Measurements from ENCODE around the gene CYB5R2. TPM values are rescaled to one million over a fixed set of nuclear protein-coding genes. Genes with fewer than 3 reads are reported as not detected.

Gene CYB5R2
- polyA plus RNA-seq, 3 donors, result 0.52 to 3.7 (median 1.4) TPM

GRCh38 chr11:7628660-7629059 lies 44.6 kb downstream of the CYB5R2 start:
- H3K4me1 Mint-ChIP-seq, result no peaks in the 10 kb centered on the region
- no peak overlapping the region for H3K4me2 ChIP-seq (replicated peaks; ENCODE audit: extremely low read depth, low read length, poor library complexity, severe bottlenecking)
- H3K4me1 ChIP-seq (ENCODE audit: control insufficient read depth in 1 of 2, insufficient read depth in 2 of 2, low read length in 2 of 2), result no peaks in the 10 kb centered on the region
- H3K79me2 ChIP-seq (ENCODE audit: insufficient read depth, low read length), result no peaks in the 10 kb centered on the region
- peaks cover 0 to 2% (median 0%) of the 10 kb centered on the region in 3 donors for H3K27me3 Mint-ChIP-seq (ENCODE audit: low read depth in 3 of 3)
- H3K27ac Mint-ChIP-seq, result no peak overlapping the region
- H3K4me3 Mint-ChIP-seq, result no peak overlapping the region
- H3K36me3 Mint-ChIP-seq, result peaks cover 96 to 97% of the 10 kb centered on the region in 2 donors
- H3K27ac ChIP-seq (ENCODE audit: low read depth in 1 of 2, low read length in 2 of 2), result no peak overlapping the region
- DNase-seq, result no peak
- H4K20me1 ChIP-seq (ENCODE audit: insufficient read depth, low read length), result peaks cover 8% of the 10 kb centered on the region
- no peaks in the 10 kb centered on the region for H3K9me3 ChIP-seq (replicated peaks in 1 of 2; ENCODE audit: control insufficient read depth in 1 of 2, insufficient read depth in 1 of 2, low read length in 2 of 2)
- H3K9ac ChIP-seq (ENCODE audit: insufficient read depth, low read length, poor library complexity, severe bottlenecking), result no peak overlapping the region
- H2AFZ ChIP-seq (ENCODE audit: insufficient read depth, low read depth, low read length, poor library complexity, severe bottlenecking), result no peak overlapping the region
- H3K9me3 Mint-ChIP-seq, result no peaks in the 10 kb centered on the region
- intact Hi-C loops (cut with micrococcal nuclease), result no loop called here
- H3K36me3 ChIP-seq (replicated peaks in 1 of 2; ENCODE audit: control insufficient read depth in 1 of 2, insufficient read depth in 2 of 2, low read length in 2 of 2), result peaks cover 76 to 100% of the 10 kb centered on the region in 2 donors
- no peak for TF ChIP-seq CTCF (IDR thresholded peaks at IDR 0.05)
- WGBS (ENCODE audit: insufficient coverage), result no CpG with 5 or more reads among the region's 3 CpGs
- H3K27me3 ChIP-seq (ENCODE audit: control insufficient read depth in 2 of 2, insufficient read depth in 2 of 2, low read length in 2 of 2), result no peaks in the 10 kb centered on the region
- H3K4me3 ChIP-seq (replicated peaks in 1 of 3; ENCODE audit: low read depth in 2 of 3, low read length in 3 of 3), result no peak overlapping the region

- Histone ChIP-seq H3K9ac (ENCODE audit: insufficient read depth, low read length, poor library complexity, severe bottlenecking) (no peak overlapping the region), H3K36me3 (replicated peaks in 1 of 2; ENCODE audit: control insufficient read depth in 1 of 2, insufficient read depth in 2 of 2, low read length in 2 of 2) (peaks cover 63 to 100% of the 10 kb centered on the region in 2 donors), H3K4me1 (ENCODE audit: control insufficient read depth in 1 of 2, insufficient read depth in 2 of 2, low read length in 2 of 2) (no peaks in the 10 kb centered on the region), H3K27me3 (ENCODE audit: control insufficient read depth in 2 of 2, insufficient read depth in 2 of 2, low read length in 2 of 2) (no peaks in the 10 kb centered on the region), H3K79me2 (ENCODE audit: insufficient read depth, low read length) (no peaks in the 10 kb centered on the region), H3K4me2 (replicated peaks; ENCODE audit: extremely low read depth, low read length, poor library complexity, severe bottlenecking) (no peak overlapping the region), H2AFZ (ENCODE audit: insufficient read depth, low read depth, low read length, poor library complexity, severe bottlenecking) (no peak overlapping the region), H4K20me1 (ENCODE audit: insufficient read depth, low read length) (peaks cover 8% of the 10 kb centered on the region), H3K9me3 (replicated peaks in 1 of 2; ENCODE audit: control insufficient read depth in 1 of 2, insufficient read depth in 1 of 2, low read length in 2 of 2) (no peaks in the 10 kb centered on the region), H3K27ac (ENCODE audit: low read depth in 1 of 2, low read length in 2 of 2) (no peak overlapping the region), H3K4me3 (replicated peaks in 1 of 3; ENCODE audit: low read depth in 2 of 3, low read length in 3 of 3) (no peak overlapping the region)
- intact Hi-C loops (cut with micrococcal nuclease), result no loop called here
- TF ChIP-seq CTCF (IDR thresholded peaks at IDR 0.05), result no peak
- Mint-ChIP-seq H3K4me3 (no peak overlapping the region), H3K4me1 (no peaks in the 10 kb centered on the region), H3K27me3 (ENCODE audit: low read depth in 3 of 3) (peaks cover 0 to 4% (median 2%) of the 10 kb centered on the region in 3 donors), H3K27ac (no peak overlapping the region), H3K9me3 (peaks cover 0 to 1% (median 0%) of the 10 kb centered on the region in 7 donors), H3K36me3 (peaks cover 93 to 96% of the 10 kb centered on the region in 2 donors)
- no peak for DNase-seq
- 100% methylated on average over 1 of the region's 2 CpGs for WGBS (ENCODE audit: insufficient coverage)
These were observed 50.6 kb downstream of the CYB5R2 start for GRCh38 chr11:7622721-7623120.

Data from CD14-positive monocyte (primary cell).